Left cardiac atrium (tissue), 4 donors: ENCODE measurements around the gene AGAP5. TPM values are rescaled to one million over a fixed set of nuclear protein-coding genes. Genes with fewer than 3 reads are reported as not detected.
"Not testable (repeated sequence)": the region's sequence is repeated elsewhere in the genome, so short reads cannot be mapped to it uniquely, and the experiment has no call there.

Experiments
- ATAC-seq, 2 donors: fragments of 200-7000 bp; cut with Tn5 transposase; one replicate each; pipeline ENCODE4 v1.9.1; 2020; ENCODE audit warnings: mild to moderate bottlenecking in 2 of 2, moderate library complexity in 2 of 2
- DNase-seq: peaks from one replicate; pipeline ENCODE4 v3.0.0-alpha.2; 2020
- intact Hi-C, 2 donors: fragments of 100-400 bp; cut with DNase I; formaldehyde crosslinking; loops; one replicate each; pipeline versions ENCODE4 v1.14.1 to v1.15.1; 2022 to 2023
- total RNA-seq, 2 donors: library from RNA; stranded (reverse); fragmentation: NEBNext Ultra II Directional; extraction: Animal tissue kit (Norgen Biotek cat#: 25700); gene quantifications; one replicate each; pipeline ENCODE4 v1.2.1, GENCODE V29; 2021
- donor health status: DM: no; HTN: yes; CAD: no.
- donor health status: DM: no; HTN: yes; CAD: no; lungs with severe emphysema.
- donor health status: DM: yes; HTN: yes; CAD: no.
- donor health status: Dilated cardiomyopathy.

AGAP5 gene
- total RNA-seq, 2 donors from 2014 or later, result 4.2 to 4.4 TPM

DNA sequence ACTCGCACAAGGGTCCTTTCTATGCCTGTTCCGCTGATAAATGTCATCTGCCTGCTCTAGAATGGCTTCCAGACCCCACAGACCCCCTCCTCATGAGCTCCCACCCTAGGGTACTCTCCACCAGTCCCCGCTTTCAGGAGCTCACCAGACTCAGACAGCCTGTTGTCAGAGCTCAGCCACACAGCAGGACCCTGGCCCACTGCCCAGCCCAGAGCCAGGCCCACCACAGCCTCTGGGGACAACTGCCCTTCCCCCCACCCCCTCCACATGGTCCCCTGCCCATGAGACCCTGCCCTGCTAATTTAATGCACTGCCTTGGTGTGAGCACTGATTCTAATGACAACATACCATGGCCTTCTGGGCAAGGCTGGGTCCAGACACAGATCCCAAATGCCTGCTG lies 32.3 kb downstream of the AGAP5 start:
- intact Hi-C loops, ATAC-seq, DNase-seq: not testable (repeated sequence)

DNA sequence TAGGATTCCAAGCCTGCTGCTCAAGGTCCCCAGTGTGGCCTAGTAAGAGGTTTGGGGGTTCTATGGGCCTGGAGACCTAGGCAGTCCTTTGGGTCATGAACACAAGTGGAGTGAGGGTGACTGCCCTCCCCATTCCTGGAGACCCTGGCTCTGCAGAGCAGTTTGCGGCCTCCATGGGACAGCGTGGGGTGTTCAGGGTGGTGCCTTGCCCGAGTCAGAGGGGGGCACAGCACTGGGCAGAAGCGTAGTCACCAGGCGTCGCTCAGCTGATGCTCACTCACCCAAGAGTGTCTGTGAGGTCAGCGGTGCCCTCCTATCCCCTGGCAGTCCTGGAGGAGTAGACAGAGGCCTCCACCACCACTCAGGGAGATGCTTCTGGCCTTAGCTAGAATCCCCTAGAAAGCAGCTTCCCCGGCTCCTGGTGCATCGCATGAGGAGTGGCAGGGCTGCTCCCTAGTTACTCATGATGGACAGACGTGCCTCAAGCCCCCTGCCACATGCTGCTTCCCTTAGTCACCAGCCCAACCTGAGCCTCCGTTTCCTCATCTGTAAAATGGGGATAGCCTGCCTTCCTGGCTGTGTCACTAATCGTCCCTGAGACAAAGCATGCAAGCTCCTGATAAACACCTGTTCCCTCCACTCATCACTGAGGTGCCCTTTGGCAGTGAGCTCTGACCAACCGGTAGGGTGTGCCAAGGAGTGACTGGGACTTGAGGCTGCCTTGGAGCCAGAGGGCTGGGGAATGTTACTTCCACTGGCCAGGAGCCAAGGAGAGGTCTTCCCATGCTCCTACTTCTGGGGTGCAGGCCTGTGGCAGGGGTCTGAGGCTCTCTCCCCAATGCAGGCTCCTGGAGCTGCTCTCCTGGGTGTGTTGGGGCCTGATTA lies 33.5 kb downstream of the AGAP5 start:
- DNase-seq, ATAC-seq, intact Hi-C loops: not testable (repeated sequence)

DNA sequence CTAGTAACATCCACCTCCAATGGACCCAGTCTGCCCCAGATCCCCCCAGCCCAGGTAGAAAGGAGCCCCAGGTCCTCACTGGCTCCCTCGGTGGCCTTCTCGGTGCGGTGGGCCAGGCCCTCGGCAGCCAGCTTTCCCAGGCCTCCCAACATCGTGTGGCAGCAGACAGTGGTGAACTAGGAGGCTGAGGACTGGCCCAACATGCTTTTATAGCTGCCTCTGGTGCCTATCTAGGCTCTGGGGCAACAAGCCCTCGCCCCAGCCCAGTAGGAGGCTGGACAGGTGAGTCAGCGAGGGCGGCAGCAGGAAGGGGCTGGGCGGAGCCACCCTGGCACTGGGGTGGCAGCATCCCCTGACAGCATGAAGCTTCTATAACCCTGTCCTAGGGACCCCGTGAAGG lies 34.3 kb downstream of the AGAP5 start:
- ATAC-seq, DNase-seq, intact Hi-C loops: not testable (repeated sequence)

DNA sequence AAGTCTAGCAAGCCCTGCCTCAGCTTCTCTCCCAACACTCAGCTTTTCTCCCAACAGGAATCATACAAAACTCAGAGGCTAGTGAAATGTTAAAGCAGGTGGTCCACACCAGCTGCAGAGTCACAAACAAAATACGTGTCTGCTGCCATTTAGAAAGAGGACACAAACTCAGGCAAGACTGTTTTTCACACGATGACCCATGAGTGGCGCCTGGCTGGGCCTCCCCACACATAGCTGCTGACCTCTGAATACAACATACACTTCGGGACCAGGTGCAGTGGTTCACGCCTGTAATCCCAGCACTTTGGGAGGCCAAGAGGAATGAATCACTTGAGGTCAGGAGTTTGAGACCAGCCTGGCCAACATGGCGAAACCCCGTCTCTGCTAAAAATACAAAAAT lies 35.2 kb downstream of the AGAP5 start:
- ATAC-seq, result not testable (repeated sequence)

DNA sequence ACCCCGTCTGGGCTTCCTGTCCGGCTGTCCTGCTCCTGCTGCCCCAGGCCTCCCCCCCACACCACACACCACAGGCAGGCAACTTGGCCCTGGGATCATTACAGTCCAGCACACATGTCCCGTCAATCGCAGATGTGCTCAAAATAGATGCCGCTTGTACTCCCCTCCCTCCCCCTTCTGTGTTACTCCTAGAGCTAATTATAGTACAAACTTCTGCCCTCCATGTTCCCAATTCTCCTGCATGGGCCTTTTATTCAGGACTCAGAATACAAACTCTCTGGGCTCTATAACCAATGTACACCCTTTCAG lies 42.0 kb downstream of the AGAP5 start, which contains the start of gene SYNPO2L:
Gene SYNPO2L (minus strand): TSS at position 40 of the 309 bp plus-strand sequence. CDS start 107 bp downstream, outside the sequence.
- intact Hi-C loops, result loop anchor here in 1 of 2 donors (10.0 kb wide), 1 partner anchor 89 kb away; the partner anchor contains the start of gene SEC24C
- DNase-seq (peak; percentile 45), ATAC-seq (peak; percentile 70 to 75)

More for the DNA sequence above, 35.2 kb downstream of the AGAP5 start:
- intact Hi-C loops, DNase-seq: not testable (repeated sequence)

DNA sequence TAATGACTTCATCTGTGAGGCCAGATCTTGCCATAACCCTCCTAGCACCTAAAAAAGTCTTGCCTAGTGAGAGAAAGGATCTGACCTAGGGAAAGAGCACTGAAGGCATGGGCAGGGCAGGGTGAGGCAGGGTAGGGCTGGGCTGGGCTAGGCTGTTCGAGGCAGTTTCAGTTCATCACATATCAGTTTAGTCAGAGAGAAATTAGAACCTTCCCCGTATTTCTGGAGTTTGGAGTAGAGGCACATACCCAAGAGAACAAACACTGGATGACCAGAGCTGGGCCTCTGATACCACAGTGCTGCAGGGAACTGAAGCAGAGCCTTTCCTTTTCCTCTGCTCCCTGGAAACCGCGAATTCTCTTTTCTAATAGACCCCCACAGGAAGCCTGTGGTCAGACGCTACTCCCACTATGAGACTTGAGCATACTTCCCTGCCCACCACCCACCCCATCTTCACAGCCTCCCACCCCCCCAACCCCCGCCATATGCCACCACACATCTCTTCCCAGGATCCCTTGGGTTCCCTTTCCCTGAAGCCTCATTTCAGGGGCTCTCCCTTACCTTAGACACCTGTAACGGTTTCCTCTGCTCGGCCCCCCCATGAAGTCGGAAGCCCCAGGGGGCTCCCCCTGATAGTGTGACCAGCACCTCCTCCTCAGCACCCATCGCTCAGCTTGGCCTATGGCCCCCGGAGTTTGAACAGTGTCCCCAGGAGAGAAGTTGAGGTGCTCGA lies 42.5 kb downstream of the AGAP5 start:
- DNase-seq (no peak), ATAC-seq (no peak)
- intact Hi-C loops, result loop anchor here in 1 of 2 donors (10.0 kb wide), 1 partner anchor 89 kb away; the partner anchor contains the start of gene SEC24C

DNA sequence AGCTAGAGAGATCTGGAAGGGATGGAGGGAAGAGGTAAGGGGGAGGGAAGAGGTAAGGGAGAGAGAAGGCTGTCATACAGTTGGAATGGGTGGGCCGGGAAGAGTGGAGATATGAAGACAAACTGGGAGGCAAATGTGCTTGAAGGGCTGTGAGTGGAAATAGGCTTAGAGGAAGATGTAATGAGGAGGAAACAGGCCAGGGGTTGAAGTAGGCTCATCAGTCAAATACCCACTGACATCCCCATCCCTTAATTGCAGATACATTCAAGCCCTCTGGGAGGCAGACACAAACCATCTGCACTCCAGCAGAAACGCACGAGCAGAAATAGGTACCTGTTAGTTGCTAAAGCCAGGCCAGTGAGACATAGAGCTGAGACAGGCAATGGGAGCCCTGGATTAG lies 44.2 kb downstream of the AGAP5 start:
- intact Hi-C loops, result loop anchor here in 1 of 2 donors (10.0 kb wide), 1 partner anchor 91 kb away; the partner anchor contains the start of gene SEC24C
- ATAC-seq (peak in 1 of 2 donors; percentile 19), DNase-seq (no peak)

DNA sequence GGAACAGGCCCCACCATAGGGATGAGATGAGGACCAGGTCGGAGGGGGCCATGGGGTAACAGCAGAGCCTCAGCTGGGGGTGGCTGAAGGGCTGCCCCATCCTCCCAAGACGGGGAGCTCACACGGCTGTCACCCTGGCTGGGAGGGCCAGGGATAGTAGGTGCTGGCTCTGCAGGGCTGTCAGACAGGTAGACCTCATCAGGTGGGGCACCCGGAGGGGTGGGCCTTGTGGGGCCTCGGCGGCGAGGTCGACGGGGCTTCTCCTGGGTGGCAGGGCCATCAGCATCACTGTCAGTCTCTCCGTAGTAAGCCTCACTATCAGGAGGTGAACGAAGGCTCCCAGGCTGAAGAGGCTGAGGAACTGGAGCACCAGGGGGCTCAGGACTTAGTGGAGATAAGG lies 44.7 kb downstream of the AGAP5 start:
- intact Hi-C loops, result loop anchor here in 1 of 2 donors (10.0 kb wide), 1 partner anchor 92 kb away; the partner anchor contains the start of gene SEC24C
- ATAC-seq, result no peak

DNA sequence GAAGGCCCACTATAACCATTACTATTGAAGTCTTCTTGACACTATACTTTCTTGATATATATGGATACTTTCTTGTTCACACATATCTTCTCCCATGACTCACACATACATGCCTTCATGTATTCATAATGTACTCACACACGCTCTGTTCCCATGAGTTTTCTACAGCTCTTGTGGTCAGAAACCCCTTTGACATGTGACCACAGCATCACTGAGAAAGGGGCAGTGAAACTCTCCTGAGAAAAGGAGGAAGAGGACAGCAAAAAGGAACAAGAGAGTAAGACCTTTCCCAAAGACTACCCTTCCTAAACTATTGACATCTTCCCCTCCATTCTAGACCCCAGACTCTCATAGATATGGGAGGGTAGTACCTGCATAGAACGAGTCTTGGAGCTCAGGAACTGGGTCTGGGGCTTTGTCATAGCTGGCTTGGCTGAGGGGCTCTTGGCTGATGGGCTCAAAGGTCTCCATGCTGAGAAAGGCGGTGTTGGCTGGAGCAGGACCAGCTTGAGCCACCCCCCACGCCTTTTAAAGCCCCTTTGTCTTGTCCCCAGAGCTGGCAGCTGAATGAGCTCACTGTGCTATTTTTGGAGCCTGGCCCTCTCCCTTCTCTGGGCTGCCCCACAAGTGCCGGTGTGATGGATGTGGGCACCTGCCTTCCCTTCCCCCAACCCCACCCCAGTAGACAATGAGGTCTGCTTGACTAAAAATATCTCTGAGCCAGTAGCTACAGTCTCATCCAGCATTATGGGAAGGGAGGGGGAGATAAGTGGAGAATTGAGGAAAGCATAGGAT lies 47.2 kb downstream of the AGAP5 start:
- ATAC-seq (peak; percentile 42 to 46), DNase-seq (peak; percentile 61)
- intact Hi-C loops, result loop anchor here in 1 of 2 donors (10.0 kb wide), 1 partner anchor 94 kb away; the partner anchor contains the start of gene SEC24C

More for the DNA sequence above, 44.7 kb downstream of the AGAP5 start:
- no peak for DNase-seq

DNA sequence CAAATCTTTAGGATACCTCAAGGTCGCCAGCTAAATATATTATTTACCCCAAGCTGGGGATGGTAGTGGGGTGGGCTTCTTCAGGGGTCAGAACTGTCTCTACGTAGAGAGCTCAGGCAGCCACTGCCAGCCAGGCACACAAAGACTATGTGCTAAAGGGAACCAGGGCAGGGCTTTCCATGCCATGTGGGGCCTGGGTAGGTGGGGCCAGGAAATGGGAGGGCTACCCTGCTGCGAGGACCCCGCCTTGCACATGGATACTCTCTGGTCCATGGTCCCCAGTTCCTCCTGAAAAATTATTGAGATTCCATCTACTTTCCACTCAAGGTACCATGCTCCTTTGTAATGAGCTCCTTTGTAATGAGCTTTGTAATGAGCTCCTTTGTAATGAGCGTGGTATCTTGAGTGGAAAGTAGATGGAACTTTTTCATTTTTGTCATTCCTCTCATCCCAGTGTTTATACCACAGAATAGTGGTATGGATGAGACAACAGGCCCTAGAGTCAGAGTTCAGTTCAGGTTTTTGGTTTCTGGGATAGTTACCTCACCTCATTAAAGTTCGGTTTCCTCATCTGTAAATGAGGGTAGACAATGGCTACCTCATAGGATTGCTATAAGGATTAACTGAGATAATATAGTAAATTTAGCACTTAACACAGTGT lies 47.9 kb downstream of the AGAP5 start:
- intact Hi-C loops, result loop anchor here in 1 of 2 donors (10.0 kb wide), 1 partner anchor 95 kb away; the partner anchor contains the start of gene SEC24C
- ATAC-seq, result peak; percentile 9 to 31

DNA sequence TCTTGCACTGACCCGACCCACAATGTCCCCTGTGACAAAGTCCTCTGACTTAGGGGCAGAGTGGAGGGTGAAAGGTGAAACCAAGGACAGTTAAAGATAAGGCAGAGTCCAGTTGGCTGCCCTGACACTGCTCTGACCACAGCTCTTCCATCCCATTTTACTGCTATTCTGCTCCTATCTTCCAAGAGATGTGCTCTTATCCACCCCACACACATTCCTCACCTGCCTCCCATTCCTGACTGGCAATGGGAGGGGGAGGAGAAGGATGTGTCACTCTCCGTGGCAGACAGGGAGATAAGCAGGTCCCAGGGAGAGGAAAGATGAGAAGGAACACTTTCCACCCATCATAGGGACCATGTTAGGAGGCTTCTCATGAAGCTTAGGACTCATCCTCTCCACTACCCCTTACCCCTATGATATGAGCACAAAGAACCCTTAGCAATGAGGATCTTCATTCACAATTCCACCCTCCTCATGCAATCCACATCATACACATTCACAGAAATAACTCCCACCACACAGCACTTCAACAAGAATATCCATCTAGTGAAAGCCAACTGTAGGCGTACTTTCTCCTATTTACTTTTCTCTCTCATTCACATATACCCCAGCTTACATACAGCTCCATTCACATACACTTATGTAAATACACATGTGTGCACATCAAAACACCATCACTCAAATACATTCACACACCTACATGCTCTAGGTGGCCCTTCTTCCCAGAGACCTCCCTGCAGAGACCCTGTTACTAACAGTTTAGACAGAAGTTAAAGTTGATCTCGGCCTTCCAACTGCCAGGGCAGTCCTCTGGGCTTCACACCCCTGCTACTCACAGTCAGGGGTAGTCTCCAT lies 48.7 kb downstream of the AGAP5 start:
- DNase-seq (no peak), ATAC-seq (peak; percentile 10 to 33)
- intact Hi-C loops, result no loop called here

More for the DNA sequence above, 47.9 kb downstream of the AGAP5 start:
- no peak for DNase-seq

DNA sequence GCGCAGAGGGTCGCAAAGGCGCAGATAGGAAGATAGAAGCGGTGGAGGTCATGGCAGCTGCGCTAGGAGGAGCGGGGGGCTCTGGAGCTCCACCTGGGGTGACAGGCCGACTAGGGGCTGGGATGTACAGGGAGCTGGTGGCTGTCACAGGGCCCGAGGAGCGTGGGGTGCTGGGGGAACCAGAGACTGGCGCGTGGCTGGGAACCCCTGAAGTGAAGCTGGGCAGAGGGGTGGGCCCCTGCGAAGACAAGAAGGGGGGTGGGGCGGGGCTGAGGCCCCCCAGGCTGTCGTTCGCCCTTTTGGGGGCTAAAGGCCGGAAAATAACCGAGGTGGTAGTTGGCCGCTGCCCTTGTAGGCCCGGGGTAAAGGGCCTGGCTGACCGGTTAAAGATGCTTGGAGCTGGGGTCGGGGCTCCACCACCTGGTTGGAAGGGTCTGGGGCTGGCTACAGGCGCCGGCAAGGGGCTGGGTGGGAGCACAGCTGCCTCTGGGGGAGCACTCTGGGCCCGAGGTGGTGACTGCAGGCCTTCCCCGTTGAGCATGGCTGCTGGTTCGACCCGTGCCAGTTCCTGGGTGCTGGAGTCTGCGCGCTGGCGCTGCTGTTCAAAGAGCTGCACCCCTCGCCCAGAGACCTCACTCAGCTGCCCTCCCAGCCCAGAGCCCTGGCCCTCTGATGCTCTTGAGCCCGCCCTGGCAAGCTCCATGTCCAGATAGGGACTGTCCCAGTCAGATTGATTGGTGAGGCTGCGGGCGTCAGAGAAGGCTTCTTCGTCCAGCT lies 49.8 kb downstream of the AGAP5 start:
- ATAC-seq (peak; percentile 6), DNase-seq (no peak)
- intact Hi-C loops, result no loop called here

DNA sequence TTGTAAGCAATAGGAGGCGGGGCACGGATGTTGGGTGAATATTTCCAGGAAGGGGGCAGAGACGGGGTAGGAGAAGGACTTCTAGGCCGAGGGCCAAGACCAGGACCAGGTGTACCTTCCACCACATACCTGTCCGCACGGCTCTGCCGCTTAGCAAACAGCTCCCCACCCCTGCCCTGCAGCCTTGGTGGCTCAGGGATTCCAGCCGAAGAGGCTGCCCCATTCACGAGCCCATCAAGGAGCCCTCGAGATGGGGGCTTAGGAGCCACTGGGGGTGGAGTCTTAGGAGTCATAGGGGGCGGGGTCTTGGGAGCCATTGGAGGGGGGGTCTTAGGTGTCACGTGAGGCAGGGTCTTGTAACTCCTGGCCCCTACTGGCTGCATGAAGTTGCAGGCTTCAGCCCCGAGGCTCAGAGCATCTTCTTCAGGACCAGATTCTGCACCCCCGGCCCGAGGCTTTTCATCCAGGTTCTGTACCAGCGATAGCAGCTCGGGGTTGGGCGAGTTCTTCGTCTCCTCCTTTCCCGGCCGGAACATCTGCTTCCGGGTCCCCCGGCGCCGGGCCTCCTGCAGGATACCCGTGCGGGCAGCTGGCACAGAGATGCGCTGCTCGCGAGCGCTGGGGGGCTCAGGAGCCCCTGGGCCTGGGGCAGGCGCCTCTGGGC lies 50.6 kb downstream of the AGAP5 start:
- peak; percentile 69 for DNase-seq
- ATAC-seq, result peak; percentile 5 to 16
- intact Hi-C loops, result no loop called here

DNA sequence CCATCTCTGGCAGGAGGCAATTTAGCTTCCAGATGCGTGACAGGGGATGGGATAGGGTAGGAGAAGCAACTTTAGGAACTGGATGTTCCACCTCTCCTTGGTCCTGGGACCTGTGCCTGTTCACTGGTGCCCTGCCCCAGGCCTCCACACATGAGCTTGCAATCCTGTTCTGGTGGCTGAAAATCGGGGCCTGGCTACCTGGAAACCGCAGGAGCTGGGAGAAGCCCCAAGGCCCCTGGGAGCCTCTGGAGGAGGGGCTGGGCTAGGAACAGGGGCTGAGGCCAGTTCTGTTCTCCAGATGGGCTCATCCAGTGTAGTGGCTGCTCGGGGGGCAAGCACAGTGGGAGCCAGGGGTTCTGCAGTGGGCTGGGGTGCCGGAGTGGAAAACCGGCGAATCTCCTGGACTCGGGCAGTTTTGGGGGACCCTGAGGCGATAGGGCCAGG lies 51.3 kb downstream of the AGAP5 start:
- ATAC-seq (no peak), DNase-seq (no peak)
- intact Hi-C loops, result no loop called here

DNA sequence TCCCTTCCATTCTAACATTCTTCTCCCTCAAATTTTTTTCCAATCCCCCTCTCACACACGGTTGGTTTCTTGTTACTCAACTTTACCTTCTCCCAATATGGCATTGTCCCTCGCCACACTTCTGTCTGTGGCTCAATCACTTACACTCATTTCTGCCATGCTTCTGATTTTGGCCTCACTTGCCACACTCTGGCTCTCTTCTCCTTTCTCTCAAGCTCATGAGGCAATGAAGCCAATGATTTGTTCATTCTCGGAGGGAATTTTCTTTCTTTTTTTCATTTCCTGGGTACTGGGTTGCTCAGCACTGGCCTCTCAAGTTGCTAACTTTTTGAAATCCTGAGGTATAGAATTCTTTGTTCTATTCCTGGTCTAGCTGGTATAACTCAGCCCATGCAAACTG lies 52.7 kb downstream of the AGAP5 start:
- DNase-seq, result no peak
- intact Hi-C loops, result no loop called here
- peak in 1 of 2 donors; percentile 3 for ATAC-seq

DNA sequence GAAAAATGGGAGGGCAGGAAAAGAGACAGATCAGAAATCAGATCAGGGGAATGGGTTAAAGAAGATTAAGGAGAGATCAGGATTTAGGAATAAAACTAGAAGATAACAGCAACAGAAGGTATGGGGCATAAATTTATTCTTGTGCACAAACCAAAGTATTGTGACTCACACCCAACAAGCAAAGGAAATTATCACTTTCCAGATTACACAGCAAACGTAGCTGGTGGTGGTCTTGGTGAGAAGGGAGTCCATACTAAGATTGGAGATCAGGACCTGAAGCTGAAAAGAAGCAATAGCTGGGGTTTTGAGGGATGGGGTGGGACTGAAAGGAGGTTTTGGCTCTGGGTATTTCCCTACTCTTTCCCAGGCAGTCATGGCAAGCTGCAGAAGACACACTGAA lies 53.1 kb downstream of the AGAP5 start:
- intact Hi-C loops, result loop anchor here in 1 of 2 donors (1.0 to 5.0 kb wide), 2 partner anchors 67 to 115 kb away; no protein-coding TSS in a partner anchor
- ATAC-seq, result no peak
- DNase-seq, result no peak
